A549 (cell line): ENCODE measurements around the gene GMNN.
"Not testable (repeated sequence)": the region's sequence is repeated elsewhere in the genome, so short reads cannot be mapped to it uniquely, and the experiment has no call there.

Experiments
- CHD2 ChIP-seq: fragments of 150-350 bp; IDR thresholded peaks from 2 replicates; pipeline ENCODE4 v1.6.1; 2014; ENCODE audit warnings: low read length; ENCODE audit not compliant: partially characterized antibody
- CTCF ChIP-seq: fragments of >200 bp; sonication (Bioruptor Twin); formaldehyde crosslinking; IDR thresholded peaks from 3 replicates; pipeline ENCODE4 v1.5.1; 2016
- EP300 ChIP-seq, 2 experiments: fragments of >200 bp; sonication (Bioruptor Twin); formaldehyde crosslinking; IDR thresholded peaks; 2 replicates in 1 of 2; 3 replicates in 1 of 2; pipeline ENCODE4 v1.6.1; 2016 to 2017
- FOSL2 ChIP-seq, 2 experiments: fragments of 450-650 bp in 1 of 2; fragments of >200 bp in 1 of 2; sonication (Bioruptor Twin) in 1 of 2; formaldehyde crosslinking; IDR thresholded peaks; 2 replicates each; pipeline versions ENCODE4 v1.5.0 to v1.6.1; 2016 to 2020; ENCODE audit warnings: mild to moderate bottlenecking in 1 of 2, moderate library complexity in 1 of 2
- HDAC2 ChIP-seq: fragments of 200-600 bp; sonication (generic); IDR thresholded peaks from 2 replicates; pipeline ENCODE4 v1.6.1; 2016
- HOXB5 ChIP-seq: fragments of 250-450 bp; sonication (Bioruptor Pico); IDR thresholded peaks from 2 replicates; pipeline ENCODE4 v1.5.0; 2020; ENCODE audit warnings: mild to moderate bottlenecking, moderate library complexity
- JUN ChIP-seq, 2 experiments: fragments of >200 bp; sonication (Bioruptor Twin); formaldehyde crosslinking; IDR thresholded peaks; 2 replicates in 1 of 2; 3 replicates in 1 of 2; pipeline ENCODE4 v1.6.1; 2016 to 2017
- MAX ChIP-seq: IDR thresholded peaks from 2 replicates; pipeline ENCODE4 v1.6.1; 2012
- NR3C1 ChIP-seq: fragments of >200 bp; sonication (Bioruptor Twin); formaldehyde crosslinking; IDR thresholded peaks from 3 replicates; pipeline ENCODE4 v1.6.1; 2017
- POLR2A ChIP-seq: IDR thresholded peaks from 2 replicates; pipeline ENCODE4 v1.6.1; 2012; ENCODE audit warnings: mild to moderate bottlenecking, low read length
- RNF2 ChIP-seq: fragments of 200-600 bp; sonication (generic); IDR thresholded peaks from 2 replicates; pipeline ENCODE4 v1.6.1; 2016; ENCODE audit warnings: low read depth, mild to moderate bottlenecking, antibody characterized with exemption, moderate library complexity, borderline replicate concordance
- ZNF302 ChIP-seq: fragments of 250-450 bp; sonication (Bioruptor Pico); IDR thresholded peaks from 2 replicates; pipeline ENCODE4 v1.9.0; 2021; ENCODE audit warnings: inconsistent platforms, mild to moderate bottlenecking, moderate library complexity

- TF ChIP-seq CTCF; RNF2; ZNF302 (CRISPR knock-in tag); MAX; FOSL2 (IDR thresholded peaks at IDR 0.05); FOSL2 (CRISPR knock-in tag; IDR thresholded peaks at IDR 0.05); HOXB5 (CRISPR knock-in tag); JUN (IDR thresholded peaks at IDR 0.05); EP300 (IDR thresholded peaks at IDR 0.05); POLR2A; CHD2; HDAC2; NR3C1: not testable (repeated sequence)
Observed at GRCh38 chr6:24734710-24735109, 40.0 kb upstream of the GMNN start.
